MCF 10A (cell line): Measurements from ENCODE around the gene C10orf143. TPM values are rescaled to one million over a fixed set of nuclear protein-coding genes. Genes with fewer than 3 reads are reported as not detected.

Experiments used
- BruUV-seq: library from RNA; stranded (reverse); fragments of 400-500 nt; replicated peaks from 2 replicates; lab custom pipeline; 2021; lab: Mats Ljungman, UMichigan
- CTCF ChIA-PET: fragments of 300-600 bp; sonication (Branson Sonifier 250); formaldehyde crosslinking; extraction: SDS; loops from one replicate; lab custom pipeline; 2021; ENCODE audit warnings: antibody characterized with exemption, inconsistent platforms; lab: Yijun Ruan, JAX
- POLR2A ChIA-PET: fragments of 300-600, 350-650 bp; sonication (Branson Sonifier 250); formaldehyde crosslinking; extraction: SDS; loops from one replicate; lab custom pipeline; 2020; ENCODE audit warnings: antibody characterized with exemption, inconsistent platforms; lab: Yijun Ruan, JAX
- DNase-seq: peaks from one replicate; pipeline ENCODE4 v3.0.0-alpha.2; 2018; ENCODE audit not compliant: unreplicated experiment
- H3K27ac Mint-ChIP-seq: one replicate; pipeline ENCODE4 v1.8.0; 2022; ENCODE audit warnings: mild to moderate bottlenecking, low read depth, mixed read lengths; ENCODE audit not compliant: unreplicated experiment
- H3K27me3 Mint-ChIP-seq: one replicate; pipeline ENCODE4 v1.8.0; 2022; ENCODE audit warnings: mixed read lengths; ENCODE audit not compliant: insufficient read depth, unreplicated experiment
- H3K36me3 Mint-ChIP-seq: one replicate; pipeline ENCODE4 v1.8.0; 2022; ENCODE audit warnings: mild to moderate bottlenecking, moderate library complexity, mixed read lengths; ENCODE audit not compliant: insufficient read depth, unreplicated experiment
- H3K4me1 Mint-ChIP-seq: one replicate; pipeline ENCODE4 v1.8.0; 2022; ENCODE audit warnings: mixed read lengths; ENCODE audit not compliant: insufficient read depth, unreplicated experiment
- H3K4me3 Mint-ChIP-seq: one replicate; pipeline ENCODE4 v1.8.0; 2022; ENCODE audit warnings: mild to moderate bottlenecking, moderate library complexity, mixed read lengths; ENCODE audit not compliant: unreplicated experiment
- H3K9me3 Mint-ChIP-seq: one replicate; pipeline ENCODE4 v1.8.0; 2022; ENCODE audit warnings: mixed read lengths; ENCODE audit not compliant: unreplicated experiment
- CTCF ChIP-seq: fragments of 200-600 bp; IDR thresholded peaks from one replicate; pipeline ENCODE4 v1.8.0; 2022; ENCODE audit warnings: antibody characterized with exemption, mild to moderate bottlenecking; ENCODE audit not compliant: unreplicated experiment
- intact Hi-C: fragments of 100-400 bp; cut with micrococcal nuclease; formaldehyde crosslinking; loops from 2 replicates; pipeline ENCODE4 v1.14.1; 2022
- total RNA-seq: library from RNA; stranded (reverse); gene quantifications from 2 replicates; pipeline ENCODE4 v1.2.3, GENCODE V29; 2022

C10orf143 gene
- total RNA-seq, 1 experiment from 2014 or later: 4.9 TPM

GRCh38 chr10:130045091-130045652 is 65.5 kb downstream of the C10orf143 start:
- POLR2A ChIA-PET: no interaction called here
- intact Hi-C loops: loop anchor here (10.0 kb wide), 1 partner anchor 190 kb away; no protein-coding TSS in a partner anchor
- no peak overlapping the region for H3K4me3 Mint-ChIP-seq
- CTCF ChIA-PET: interaction anchor here (0.6 kb wide), 1 partner anchor 19 kb away, joined by 3 read pairs; no protein-coding TSS in a partner anchor
- H3K9me3 Mint-ChIP-seq: no peaks in the 10 kb centered on the region
- H3K36me3 Mint-ChIP-seq: no peaks in the 10 kb centered on the region
- no TSS peak for BruUV-seq
- DNase-seq: peak; percentile 32
- H3K27ac Mint-ChIP-seq: no peak overlapping the region
- H3K4me1 Mint-ChIP-seq: peaks cover 5% of the 10 kb centered on the region
- TF ChIP-seq CTCF: peak; percentile 6
- H3K27me3 Mint-ChIP-seq: no peaks in the 10 kb centered on the region

GRCh38 chr10:130044067-130045061 is 66.3 kb downstream of the C10orf143 start:
- no peaks in the 10 kb centered on the region for H3K9me3 Mint-ChIP-seq
- peaks cover 5% of the 10 kb centered on the region for H3K4me1 Mint-ChIP-seq
- H3K36me3 Mint-ChIP-seq: no peaks in the 10 kb centered on the region
- H3K27me3 Mint-ChIP-seq: no peaks in the 10 kb centered on the region
- no peak for TF ChIP-seq CTCF
- ChIA-PET CTCF (interaction anchor here (0.6 kb wide), 1 partner anchor 175 kb away, joined by 3 read pairs; no protein-coding TSS in a partner anchor), POLR2A (no interaction called here)
- no peak for DNase-seq
- intact Hi-C loops: loop anchor here (10.0 kb wide), 1 partner anchor 190 kb away; no protein-coding TSS in a partner anchor
- no peak overlapping the region for H3K4me3 Mint-ChIP-seq
- no TSS peak for BruUV-seq
- H3K27ac Mint-ChIP-seq: no peak overlapping the region

GRCh38 chr10:130043491-130043890 is 67.1 kb downstream of the C10orf143 start:
- Mint-ChIP-seq H3K4me3 (no peak overlapping the region), H3K27ac (no peak overlapping the region), H3K27me3 (no peaks in the 10 kb centered on the region), H3K4me1 (peaks cover 5% of the 10 kb centered on the region), H3K36me3 (no peaks in the 10 kb centered on the region), H3K9me3 (no peaks in the 10 kb centered on the region)
- DNase-seq: no peak
- TF ChIP-seq CTCF: no peak
- CTCF ChIA-PET: interaction anchor here (0.6 kb wide), 1 partner anchor 174 kb away, joined by 3 read pairs; no protein-coding TSS in a partner anchor
- no TSS peak for BruUV-seq
- POLR2A ChIA-PET: no interaction called here
- intact Hi-C loops: loop anchor here (10.0 kb wide), 1 partner anchor 189 kb away; no protein-coding TSS in a partner anchor

- H3K4me1 Mint-ChIP-seq: peaks cover 5% of the 10 kb centered on the region
- H3K27me3 Mint-ChIP-seq: no peaks in the 10 kb centered on the region
- CTCF ChIA-PET: no interaction called here
- H3K36me3 Mint-ChIP-seq: no peaks in the 10 kb centered on the region
- no peak for DNase-seq
- no peak overlapping the region for H3K27ac Mint-ChIP-seq
- H3K9me3 Mint-ChIP-seq: no peaks in the 10 kb centered on the region
- no peak overlapping the region for H3K4me3 Mint-ChIP-seq
- intact Hi-C loops: loop anchor here (10.0 kb wide), 1 partner anchor 188 kb away; no protein-coding TSS in a partner anchor
- no TSS peak for BruUV-seq
- no peak for TF ChIP-seq CTCF
- POLR2A ChIA-PET: no interaction called here
These were observed 68.2 kb downstream of the C10orf143 start for GRCh38 chr10:130042381-130042780.
